GM18508 (cell line): Measurements from ENCODE around the gene RASGRP4.
"Not testable (repeated sequence)": the region's sequence is repeated elsewhere in the genome, so short reads cannot be mapped to it uniquely, and the experiment has no call there.

Source experiments
- ATAC-seq: cut with Tn5 transposase; IDR thresholded peaks from one replicate; pipeline ENCODE4 v1.9.1; 2021; ENCODE audit warnings: moderate number of reproducible peaks; ENCODE audit not compliant: insufficient read depth, unreplicated experiment

RASGRP4 gene

DNA sequence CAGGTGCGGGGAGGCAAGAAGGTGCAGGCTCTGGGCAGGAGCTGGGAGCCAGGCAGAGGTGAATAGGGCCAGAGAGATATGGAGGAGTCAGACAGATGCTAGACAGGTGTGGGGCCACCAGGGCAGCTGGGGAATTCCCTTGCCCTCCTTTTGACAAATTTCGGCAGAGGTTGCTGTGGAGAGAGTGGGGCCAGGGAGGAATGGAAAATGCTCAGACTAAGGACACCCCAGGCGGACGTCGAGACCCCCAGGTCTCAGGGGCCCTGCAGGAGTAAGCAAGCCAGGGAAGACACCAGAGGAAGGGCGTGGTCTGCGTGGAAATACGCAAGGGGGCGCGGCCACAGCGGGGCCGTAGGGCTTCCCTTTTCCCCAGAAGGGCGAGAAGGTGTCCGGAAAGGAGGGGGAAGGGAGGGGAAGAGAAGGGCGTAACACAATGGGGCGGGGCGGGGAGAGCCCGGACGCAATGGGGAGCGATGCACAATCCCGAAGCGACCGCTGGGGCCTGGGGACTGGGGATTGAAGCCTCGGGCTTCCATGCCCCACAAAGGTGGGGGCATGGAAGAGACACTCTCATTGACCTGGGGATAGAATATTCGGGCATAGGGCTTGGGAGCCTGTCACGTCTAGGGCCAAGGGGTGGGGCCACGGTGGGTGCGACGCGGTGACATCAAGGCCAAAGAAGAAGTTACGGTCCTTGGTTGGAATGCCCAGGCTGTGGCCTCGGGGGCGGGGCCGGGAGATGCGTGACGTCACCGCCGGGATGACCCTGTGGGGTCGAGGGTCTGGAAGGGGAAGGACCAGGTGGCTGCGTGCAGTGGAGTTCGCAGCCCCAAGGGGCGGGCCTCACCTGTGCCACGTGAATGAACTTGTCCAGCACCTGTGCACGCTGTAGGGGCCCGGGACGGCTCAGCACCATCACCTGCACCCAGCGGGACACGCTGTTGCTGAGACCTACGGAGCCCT lies 8.2 kb downstream of the RASGRP4 start:
- no peak for ATAC-seq

DNA sequence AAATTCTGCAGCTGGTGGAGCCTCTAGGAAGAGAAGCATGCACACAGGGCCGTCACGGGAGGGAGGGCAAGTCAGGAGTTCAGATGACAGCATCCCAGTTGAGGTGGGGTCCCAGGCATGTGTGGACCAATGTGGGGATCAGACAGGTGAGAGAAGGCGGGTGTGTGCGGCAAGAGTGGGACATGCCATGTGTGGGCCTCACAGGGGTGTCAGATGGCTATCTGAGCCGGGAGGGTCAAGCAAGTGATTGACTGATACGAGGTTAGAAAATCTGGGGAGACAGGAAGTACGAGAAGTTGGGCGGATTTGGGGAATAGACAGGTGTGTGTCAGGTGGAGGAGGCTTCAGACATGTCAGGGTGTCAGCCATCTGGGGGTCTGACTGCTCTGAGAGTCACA lies 8.9 kb downstream of the RASGRP4 start:
- ATAC-seq: no peak

DNA sequence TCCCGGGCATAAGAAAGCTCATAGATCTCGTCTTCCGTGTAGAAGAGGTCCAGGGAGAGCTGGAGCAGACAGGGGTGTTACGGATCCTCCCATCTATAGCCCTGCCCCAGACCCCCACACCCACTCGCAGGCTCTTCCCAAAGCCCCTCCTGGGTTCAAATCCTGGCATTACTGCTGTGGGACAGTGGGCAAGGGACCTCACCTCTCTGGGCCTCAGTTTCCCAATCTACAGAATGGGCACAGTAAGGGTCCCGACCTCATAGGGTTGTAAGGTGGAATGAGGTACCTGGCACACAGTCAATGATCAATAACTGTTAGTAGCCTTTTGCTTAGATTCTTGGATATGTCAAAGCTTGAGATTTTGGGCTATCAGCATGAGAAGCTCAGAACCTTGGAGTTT lies 12.6 kb downstream of the RASGRP4 start:
- ATAC-seq: no peak

DNA sequence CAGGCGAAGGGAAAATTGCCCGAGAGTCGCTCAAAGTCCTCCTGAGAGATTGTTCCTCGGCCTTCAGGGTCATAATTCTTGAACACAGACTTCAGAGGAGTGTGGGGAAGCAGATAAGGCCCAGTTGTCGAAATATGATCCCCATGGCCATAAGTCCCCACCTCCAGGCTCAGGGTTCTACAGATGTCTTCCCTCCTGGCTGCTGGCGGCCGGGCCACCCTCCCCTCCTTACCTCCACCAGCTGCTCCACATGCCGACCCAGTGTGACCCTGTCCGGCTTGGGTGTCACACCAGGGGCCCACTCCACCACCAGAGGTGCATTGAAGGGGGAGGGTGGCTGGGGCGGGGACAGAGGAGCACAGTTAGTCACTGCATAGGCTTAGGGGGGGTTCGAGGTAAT lies 13.1 kb downstream of the RASGRP4 start:
- no peak for ATAC-seq

DNA sequence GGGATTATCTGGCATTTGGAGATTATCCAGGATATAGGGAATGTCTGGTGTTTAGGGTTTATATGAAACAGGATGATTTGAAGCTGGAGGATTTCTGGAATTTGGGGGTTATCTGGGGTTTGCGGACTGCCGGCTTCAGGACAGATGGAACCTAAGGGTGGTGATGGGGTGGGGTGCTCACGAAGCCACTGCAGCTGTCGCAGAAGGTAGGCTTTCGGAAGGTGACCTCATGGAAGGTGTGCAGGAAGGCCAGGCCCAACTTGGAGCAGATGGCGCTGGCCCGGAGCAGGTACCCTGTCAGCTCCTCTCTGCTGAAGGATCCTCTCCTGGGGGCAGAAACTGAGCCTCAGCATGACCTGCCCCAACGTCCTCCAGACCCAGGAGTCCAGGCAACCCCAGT lies 13.5 kb downstream of the RASGRP4 start:
- no peak for ATAC-seq

DNA sequence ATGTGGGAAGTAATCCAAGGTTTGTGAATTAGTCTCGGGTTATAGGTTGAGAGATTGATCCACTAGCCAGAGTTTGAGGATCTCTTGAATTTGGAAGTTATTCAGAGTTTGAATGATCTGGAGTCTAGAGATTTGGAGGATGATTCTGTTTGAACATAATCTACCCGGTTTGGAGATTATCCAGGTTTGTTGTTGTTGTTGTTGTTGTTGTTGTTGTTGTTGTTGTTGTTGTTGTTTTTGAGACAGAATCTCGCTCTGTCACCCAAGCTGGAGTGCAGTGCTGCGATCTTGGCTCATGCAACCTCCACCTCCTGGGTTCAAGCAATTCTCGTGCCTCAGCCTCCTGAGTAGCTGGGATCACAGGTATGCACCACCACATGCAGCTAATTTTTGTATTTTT lies 14.1 kb downstream of the RASGRP4 start:
- not testable (repeated sequence) for ATAC-seq

DNA sequence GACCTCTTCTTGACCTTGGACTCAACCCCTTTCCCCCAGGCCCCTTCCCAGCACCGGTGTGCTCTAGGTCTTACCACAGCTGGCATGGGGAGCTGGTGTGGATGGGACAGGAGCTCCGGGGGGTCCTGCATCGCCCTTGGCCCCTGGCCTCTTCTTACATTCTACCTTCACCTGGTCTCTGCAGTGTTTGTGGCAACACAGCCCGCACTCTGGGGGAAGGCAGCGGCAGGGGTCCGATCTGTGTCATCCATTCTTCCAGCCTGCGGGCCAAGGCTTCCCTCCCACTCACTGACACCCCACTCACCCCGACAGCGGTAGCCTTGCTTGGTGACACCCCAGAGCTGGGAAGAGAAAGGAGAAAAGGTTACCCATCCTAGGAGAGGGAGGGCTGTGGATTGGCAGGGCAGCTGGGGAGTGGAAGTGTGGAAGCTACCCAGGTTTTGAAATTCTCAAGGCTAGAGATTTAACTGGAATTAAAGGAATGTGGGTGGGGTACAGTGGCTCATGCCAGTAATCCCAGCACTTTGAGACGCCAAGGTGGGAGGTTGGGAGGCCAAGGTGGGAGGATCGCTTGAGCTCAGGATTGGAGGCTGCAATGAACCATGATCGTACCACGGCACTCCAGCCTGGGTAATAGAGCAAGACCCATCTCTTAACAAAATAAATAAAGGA lies 14.8 kb downstream of the RASGRP4 start:
- no peak for ATAC-seq

DNA sequence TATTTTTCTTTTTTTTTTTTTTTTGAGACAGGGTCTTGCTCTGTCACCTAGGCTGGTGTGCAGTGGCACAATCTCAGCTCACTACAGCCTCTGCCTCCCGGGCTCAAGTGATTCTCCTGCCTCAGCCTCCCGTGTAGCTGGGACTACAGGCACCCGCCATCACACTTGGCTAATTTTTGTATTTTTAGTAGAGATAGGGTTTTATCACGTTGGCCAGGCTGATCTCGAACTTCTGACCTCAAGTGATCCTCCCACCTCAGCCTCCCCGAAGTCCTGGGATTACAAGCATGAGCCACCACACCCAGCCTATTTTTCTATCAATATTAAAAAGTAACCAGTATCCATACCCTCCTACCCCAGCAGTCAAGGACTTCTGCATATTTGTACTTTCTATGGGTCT lies 15.6 kb downstream of the RASGRP4 start:
- not testable (repeated sequence) for ATAC-seq

DNA sequence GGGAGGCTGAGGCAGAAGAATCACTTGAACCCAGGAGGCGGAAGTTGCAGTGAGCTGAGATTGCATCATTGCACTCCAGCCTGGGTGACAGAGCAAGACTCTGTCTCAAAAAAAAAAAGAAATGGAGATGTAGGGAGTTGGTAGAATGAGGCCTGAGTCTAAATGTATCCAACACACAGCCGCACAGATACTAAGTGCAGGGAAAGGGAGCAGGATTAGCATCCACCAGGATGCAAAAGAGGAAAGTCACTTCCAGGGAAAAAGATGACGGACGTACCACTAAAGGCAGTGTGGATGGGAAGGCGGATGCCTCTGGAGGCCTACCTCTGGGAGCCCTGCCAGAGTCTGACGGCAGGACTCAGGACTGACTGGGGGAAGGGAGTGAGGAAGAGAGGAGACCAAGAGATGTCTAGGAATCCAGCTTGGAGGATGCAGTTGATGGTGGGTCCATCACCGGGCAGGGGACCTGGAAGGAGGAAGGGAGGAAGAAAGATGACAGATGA lies 16.3 kb downstream of the RASGRP4 start:
- no peak for ATAC-seq

DNA sequence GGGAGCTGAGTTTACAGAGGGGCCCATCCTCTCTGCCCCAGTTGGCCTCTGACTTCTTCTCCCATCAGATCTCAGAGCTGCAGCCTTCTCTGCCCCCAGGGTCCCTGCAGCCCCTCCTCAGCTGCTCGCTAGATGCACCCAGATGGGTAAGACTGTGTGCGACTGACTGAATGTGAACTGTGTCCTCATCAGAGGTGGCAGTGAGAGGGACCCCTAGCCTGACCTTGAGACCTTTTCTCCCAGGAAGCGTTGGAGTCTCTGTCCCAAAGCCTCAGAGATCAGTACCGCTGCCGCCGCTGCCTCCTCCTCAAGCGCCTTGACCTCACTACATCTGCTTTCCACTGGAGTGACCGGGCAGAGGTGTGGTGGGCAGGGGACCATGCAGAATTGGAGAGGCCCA lies 20.7 kb downstream of the RASGRP4 start:
- no peak for ATAC-seq

DNA sequence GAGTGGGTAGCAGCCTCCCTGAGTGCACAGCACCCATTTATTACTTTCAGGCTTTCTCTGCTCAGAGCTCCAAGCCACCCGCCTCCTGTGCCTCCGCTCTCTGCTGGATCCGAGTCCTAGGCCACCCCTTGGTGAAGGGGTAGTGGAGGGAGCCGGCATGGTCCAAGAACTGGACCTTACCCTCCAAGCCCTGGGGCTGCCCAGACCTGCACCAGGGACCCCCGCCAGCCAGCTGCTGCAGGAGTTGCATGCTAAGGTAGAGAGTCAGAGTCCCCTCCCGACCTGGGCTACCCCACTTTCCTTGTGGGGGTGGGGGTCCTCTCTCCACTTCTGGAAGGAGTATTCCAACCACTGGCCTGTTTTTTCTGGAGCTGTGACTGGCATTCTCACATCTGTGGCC lies 21.2 kb downstream of the RASGRP4 start:
- no peak for ATAC-seq

DNA sequence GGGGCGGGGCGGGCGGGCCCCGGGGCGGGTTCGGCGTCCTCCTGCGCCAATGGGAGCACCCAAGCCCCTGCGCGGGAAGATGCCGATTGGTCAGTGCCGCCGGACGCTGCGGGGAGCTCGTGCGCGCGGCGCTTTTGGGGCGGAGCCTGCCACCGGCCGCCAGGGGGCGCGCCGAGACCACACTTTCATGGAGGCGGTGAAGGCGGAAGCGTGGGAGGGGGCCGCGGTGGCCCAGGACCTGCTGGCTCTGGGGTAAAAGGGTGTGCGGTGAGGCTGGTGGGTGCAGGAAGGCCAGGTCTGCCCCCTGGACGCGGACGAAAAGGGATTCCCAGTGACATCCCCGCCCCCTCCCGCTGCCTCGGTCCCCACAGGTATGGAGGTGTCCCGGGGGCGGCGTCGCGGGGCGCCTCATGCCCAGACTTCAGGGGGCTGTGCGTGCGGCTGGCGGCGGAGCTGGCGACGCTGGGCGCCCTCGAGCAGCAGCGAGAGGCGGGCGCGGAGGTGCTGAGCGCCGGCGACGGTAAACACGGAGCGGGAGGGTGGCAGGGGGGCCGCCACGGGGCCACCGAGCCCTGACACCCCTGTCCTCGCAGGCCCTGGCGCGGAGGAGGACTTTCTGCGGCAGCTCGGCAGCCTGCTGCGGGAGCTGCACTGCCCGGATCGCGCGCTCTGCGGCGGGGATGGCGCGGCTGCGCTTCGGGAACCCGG lies 22.9 kb downstream of the RASGRP4 start, which contains the start of gene FAM98C:
FAM98C (plus strand) TSS at position 127 of the 708 bp plus-strand sequence; CDS start at position 188, 61 bp downstream.
- peak; percentile 71 for ATAC-seq

DNA sequence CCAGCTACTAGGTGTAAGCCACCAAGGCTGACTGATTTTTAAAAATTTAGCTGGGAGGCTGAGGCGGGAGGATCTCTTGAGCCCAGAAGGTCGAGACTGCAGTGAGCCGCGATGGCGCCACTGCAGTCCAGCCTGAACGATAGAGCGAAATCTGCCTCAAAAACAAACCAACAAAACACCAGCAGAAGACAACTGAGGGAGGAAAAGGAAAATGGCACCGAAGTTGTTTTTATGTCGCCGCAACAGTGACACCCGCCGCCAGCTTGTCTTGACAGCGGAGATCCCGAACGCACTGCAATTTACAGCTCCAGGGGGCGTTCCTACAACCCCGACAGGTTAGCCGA lies 23.4 kb downstream of the RASGRP4 start:
- no peak for ATAC-seq

DNA sequence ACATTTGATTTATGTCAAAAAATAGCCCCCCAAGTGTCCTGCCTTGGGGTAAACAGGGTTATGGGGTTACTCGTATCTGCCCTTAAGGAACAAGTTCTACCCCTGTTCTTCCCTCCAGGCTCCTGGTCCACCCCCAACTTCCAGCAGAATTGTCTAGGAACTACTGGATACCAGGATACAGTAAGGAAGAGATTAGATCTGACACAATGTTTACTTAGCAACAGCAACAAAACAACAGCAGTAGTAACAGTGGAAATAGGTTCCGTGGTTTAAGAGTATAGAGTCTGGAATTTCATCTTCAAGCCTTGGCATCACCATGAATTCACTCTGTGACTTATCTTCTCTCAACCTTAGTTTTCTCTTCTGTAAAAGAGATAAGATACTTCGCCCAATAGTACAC lies 24.9 kb downstream of the RASGRP4 start:
- no peak for ATAC-seq

DNA sequence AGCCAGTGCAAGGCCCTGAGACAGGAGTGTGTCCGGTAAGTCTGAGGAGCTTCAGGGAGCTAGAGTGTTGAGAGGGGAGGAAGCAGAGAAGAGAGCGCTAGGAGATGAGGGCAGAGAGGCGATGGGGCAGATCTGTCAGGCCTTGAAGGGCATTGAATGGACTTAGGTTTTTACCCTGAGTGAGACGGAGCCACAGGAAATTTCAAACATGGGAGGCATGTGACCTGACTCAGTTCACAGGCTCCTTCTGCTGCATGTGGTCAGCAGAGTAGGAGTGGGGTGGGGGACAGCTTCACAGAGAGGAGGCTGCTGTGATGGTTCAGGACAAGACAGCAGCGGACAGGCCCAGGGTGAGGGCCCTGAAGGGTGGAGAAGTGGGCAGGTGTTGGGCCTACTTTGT lies 25.7 kb downstream of the RASGRP4 start:
- no peak for ATAC-seq

DNA sequence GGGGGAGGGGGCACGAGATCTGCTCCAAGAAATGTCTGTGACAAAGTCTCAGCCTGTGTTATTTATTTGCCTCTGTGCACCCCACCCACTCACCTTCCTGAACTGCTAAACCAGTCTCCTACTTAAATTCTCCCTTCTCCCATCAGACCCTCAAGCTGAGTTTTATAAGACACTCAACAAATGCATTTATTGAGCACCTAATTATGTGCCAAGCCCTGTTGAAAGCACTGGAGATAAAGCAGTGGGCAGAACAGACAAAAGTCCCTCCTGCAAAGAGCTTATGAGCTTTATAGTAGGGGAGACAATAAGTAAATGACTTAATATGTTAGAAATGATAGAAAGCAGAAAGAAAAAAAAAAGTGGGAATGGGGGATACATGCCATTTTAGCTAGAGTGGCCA lies 26.5 kb downstream of the RASGRP4 start:
- ATAC-seq: no peak

DNA sequence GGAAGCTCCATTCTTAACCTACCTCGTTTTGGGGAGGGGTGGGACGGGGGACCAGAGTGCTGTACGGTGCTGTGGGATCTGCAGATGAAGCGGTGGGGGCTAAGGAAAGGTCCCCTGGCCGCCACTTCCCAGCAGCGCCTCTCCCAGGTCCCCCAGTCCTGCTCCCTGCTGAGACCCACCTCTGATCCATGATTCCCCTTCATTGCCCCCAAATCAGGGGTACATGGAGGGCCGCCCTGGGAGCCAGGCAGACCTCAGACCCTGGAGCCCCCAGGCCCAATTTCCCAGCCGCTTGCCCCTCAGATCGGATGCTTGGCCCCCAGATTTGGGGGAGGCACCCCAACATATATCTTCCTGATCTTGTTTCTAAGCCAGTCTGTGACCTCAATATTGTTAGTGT lies 26.9 kb downstream of the RASGRP4 start:
- no peak for ATAC-seq

DNA sequence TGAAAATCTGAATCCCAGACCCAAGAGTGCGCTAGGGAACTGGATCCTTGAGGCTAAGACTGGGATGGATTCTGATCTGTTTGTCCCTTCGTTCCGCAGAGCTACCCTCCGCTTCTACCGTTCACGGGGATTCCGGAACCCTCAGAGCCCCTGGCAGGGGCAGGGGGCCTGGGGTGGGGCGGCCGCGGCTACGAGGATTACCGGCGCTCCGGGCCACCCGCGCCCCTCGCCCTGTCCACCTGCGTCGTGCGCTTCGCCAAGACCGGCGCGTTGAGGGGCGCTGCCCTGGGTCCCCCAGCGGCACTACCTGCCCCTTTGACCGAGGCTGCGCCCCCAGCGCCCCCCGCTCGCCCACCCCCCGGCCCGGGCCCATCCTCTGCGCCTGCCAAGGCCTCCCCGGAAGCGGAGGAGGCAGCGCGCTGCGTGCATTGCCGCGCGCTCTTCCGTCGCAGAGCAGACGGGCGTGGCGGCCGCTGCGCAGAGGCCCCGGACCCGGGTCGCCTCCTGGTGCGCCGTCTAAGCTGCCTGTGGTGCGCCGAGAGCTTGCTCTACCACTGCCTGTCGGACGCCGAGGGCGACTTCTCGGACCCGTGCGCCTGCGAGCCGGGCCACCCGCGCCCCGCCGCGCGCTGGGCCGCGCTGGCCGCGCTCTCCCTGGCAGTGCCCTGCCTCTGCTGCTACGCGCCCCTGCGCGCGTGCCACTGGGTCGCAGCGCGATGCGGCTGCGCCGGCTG lies 30.5 kb downstream of the RASGRP4 start:
- ATAC-seq: no peak

DNA sequence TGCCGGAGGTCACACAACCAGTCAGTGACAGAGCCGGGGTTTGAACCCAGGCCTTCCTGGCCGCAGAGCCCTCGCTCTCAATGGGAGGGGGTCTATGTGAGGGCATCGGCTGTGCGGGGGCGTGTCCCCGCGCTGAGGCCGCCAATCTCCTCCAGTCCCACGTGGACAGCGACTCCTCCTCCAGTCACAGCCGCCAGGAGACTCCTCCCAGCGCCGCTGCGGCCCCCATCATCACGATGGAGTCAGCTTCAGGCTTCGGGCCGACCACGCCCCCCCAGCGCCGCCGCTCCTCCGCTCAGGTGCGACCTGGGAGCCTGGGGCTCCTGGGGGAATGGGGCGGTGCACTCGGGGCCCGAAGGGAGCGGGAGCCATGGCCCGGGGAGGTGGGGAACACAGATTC lies 31.5 kb downstream of the RASGRP4 start:
- no peak for ATAC-seq

DNA sequence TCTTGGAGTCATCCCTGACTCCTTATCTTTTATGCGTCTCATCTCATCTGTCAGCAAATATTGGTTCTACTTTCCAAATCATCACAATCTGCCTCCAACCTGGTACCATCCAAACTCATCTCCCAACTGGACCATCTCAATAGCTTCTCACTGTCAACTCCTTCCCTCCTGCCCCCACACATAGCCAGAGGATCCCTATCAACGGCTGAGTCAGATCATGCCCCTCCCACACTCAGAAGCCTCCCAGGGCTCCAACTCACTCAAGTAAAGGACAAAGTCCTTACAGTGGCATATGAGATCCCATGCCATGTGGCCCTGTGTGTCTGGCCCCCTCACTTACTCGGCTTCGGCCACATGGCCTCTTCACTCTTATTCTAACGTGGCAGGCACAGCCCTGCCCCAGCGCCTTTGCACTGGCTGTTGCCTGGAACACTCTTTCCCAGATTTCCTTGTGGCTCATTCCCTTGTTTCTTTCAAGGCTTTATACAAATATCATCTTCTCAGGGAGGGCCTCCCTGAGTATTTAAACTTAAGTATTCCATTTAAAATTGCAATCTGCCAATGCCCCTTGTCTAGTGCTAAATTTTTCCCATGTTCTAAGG lies 33.2 kb downstream of the RASGRP4 start:
- ATAC-seq: no peak
